B cell (primary cell): ENCODE data around the gene MBNL1.

ENCODE experiments used
- CTCF ChIP-seq: fragments of 200-600 bp; IDR thresholded peaks from one replicate; pipeline ENCODE4 v1.8.0; 2022; ENCODE audit warnings: antibody characterized with exemption, mild to moderate bottlenecking
- EZH2 ChIP-seq: IDR thresholded peaks from 2 replicates; pipeline ENCODE4 v1.6.1; 2012; ENCODE audit warnings: borderline replicate concordance, low read depth, mild to moderate bottlenecking, moderate library complexity, low read length; ENCODE audit not compliant: insufficient read depth, poor library complexity, severe bottlenecking

GRCh38 chr3:152323834-152324233 lies 55.1 kb downstream of the MBNL1 start:
- no peak for TF ChIP-seq CTCF
- no peak for TF ChIP-seq EZH2
